GM06990 (cell line): ENCODE results near the gene CTF1.

Experiments
- DNase-seq: peaks from one replicate; pipeline ENCODE4 v3.0.0-alpha.2; 2011; ENCODE audit not compliant: insufficient read length; ENCODE audit errors: extremely low read depth
- H3K27me3 ChIP-seq: replicated peaks from 2 replicates; pipeline ENCODE4 v1.6.0; 2011; ENCODE audit warnings: low read length; ENCODE audit not compliant: control insufficient read depth, insufficient read depth
- H3K36me3 ChIP-seq: 2 replicates; pipeline ENCODE4 v1.5.1; 2011; ENCODE audit warnings: low read length; ENCODE audit not compliant: control insufficient read depth, insufficient read depth
- H3K4me3 ChIP-seq: replicated peaks from 2 replicates; pipeline ENCODE4 v1.5.1; 2011; ENCODE audit warnings: low read depth, mild to moderate bottlenecking, control low read depth, low read length
- TF ChIP-seq, protein P1 (sequence below): IDR thresholded peaks from 2 replicates; pipeline ENCODE4 v1.5.1; 2011; ENCODE audit warnings: low read length, control low read depth, mild to moderate bottlenecking, inconsistent platforms; ENCODE audit not compliant: insufficient read depth, poor library complexity, severe bottlenecking

CTF1 gene

GRCh38 chr16:30924913-30925631 lies 28.7 kb downstream of the CTF1 start:
- Histone ChIP-seq H3K36me3 (peaks cover 6% of the 10 kb centered on the region), H3K27me3 (no peaks in the 10 kb centered on the region), H3K4me3 (peak overlapping the region; percentile 78)
- DNase-seq = no peak
- TF ChIP-seq, protein P1, sequence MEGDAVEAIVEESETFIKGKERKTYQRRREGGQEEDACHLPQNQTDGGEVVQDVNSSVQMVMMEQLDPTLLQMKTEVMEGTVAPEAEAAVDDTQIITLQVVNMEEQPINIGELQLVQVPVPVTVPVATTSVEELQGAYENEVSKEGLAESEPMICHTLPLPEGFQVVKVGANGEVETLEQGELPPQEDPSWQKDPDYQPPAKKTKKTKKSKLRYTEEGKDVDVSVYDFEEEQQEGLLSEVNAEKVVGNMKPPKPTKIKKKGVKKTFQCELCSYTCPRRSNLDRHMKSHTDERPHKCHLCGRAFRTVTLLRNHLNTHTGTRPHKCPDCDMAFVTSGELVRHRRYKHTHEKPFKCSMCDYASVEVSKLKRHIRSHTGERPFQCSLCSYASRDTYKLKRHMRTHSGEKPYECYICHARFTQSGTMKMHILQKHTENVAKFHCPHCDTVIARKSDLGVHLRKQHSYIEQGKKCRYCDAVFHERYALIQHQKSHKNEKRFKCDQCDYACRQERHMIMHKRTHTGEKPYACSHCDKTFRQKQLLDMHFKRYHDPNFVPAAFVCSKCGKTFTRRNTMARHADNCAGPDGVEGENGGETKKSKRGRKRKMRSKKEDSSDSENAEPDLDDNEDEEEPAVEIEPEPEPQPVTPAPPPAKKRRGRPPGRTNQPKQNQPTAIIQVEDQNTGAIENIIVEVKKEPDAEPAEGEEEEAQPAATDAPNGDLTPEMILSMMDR = no peak

DNA sequence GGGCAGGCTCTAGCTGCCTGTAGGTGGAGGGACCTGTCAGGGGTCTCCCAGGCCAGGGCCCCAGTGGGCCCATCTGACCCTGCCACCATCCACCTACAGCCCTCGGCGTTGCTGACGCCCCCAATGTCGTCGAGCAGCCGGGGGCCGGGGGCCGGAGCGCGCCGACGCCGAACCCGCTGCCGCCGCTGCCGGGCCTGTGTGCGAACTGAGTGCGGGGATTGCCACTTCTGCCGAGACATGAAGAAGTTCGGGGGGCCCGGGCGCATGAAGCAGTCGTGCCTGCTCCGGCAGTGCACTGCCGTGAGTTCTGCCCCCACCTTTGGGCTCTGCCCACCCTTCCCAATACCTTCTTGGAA lies 29.2 kb downstream of the CTF1 start:
- TF ChIP-seq, protein P1 = no peak
- no peak for DNase-seq
- Histone ChIP-seq H3K36me3 (peaks cover 9% of the 10 kb centered on the region), H3K27me3 (no peaks in the 10 kb centered on the region), H3K4me3 (no peak overlapping the region)

DNA sequence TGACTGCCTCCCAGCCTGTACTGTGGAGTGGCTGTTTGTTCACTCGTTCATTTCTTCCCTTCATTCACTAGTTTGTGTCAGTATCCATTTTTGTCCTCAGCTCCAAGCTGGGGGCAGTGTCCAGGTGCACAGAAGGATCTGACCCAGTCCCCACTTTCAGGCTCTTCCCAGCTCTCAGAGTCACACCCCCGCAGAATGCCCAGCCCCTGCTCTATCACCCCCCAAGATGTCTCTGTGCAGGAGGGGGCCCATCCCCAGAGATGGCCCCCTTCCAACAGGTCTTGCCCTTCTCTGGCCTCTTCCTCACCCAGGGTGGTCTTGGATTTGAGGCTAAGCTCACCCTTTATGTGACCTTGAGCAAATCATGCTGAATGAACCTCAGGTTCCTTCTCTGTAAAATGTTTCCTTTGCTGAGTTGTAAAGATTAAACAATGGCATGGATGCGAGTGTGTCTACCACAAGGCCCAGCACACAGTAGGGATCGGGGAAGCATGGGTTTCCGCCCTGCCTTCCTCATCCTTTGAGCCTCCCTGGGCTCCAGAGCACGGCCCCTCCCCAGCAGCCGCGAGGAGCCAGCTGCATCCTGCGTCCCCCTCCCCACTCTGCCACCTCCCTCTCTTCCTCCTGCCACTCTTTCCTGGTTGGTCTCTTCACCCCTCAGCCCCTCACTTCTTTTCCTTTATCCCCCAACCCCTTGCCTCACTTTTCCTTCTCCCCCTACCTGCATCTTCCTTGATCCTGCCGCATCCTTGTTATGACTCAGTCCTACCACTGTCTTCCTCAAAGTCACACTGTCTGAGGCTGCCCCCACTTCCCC lies 29.8 kb downstream of the CTF1 start:
- Histone ChIP-seq H3K27me3 (no peaks in the 10 kb centered on the region), H3K4me3 (no peak overlapping the region), H3K36me3 (peaks cover 14% of the 10 kb centered on the region)
- TF ChIP-seq, protein P1 = no peak
- DNase-seq = no peak

GRCh38 chr16:30926937-30927788 lies 30.7 kb downstream of the CTF1 start:
- no peak for DNase-seq
- Histone ChIP-seq H3K27me3 (no peaks in the 10 kb centered on the region), H3K4me3 (no peak overlapping the region), H3K36me3 (peaks cover 18% of the 10 kb centered on the region)
- TF ChIP-seq, protein P1 = no peak

DNA sequence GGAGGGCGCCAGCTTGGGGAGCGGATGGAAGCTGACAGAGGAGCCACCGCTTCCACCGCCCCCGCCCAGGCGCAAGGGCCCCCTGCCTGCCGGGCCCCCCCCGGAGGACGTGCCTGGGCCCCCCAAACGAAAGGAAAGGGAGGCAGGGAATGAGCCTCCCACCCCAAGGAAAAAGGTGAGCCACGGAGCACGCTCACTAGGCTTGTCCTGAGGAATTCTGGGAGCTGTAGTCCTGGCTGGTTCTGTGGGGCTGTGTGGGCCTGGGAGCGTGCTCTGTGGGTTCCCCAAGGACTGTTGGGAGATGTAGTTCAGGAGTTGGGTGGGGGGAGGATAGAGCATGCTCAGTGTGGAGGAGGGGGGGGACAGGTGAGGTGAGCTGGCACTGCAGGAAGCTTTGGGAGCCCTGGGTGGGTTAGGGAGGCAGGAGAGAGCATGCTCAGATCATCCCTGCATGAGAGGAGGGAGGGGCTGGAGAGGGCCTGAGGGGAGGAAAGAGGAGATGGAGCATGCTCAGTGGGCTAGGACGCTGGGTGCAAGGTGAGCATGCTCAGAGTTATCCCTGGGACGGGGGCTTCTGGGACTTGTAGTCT lies 31.5 kb downstream of the CTF1 start:
- Histone ChIP-seq H3K4me3 (no peak overlapping the region), H3K27me3 (no peaks in the 10 kb centered on the region), H3K36me3 (peaks cover 20% of the 10 kb centered on the region)
- TF ChIP-seq, protein P1 = no peak
- peak; percentile 60 for DNase-seq
